Measurements from ENCODE around the gene SLC22A3.
A peak's percentile ranks its signal among the peaks of the same experiment; 100 is the strongest.
"Not testable (repeated sequence)": the region's sequence is repeated elsewhere in the genome, so short reads cannot be mapped to it uniquely, and the experiment has no call there.

SLC22A3 gene, protein sequence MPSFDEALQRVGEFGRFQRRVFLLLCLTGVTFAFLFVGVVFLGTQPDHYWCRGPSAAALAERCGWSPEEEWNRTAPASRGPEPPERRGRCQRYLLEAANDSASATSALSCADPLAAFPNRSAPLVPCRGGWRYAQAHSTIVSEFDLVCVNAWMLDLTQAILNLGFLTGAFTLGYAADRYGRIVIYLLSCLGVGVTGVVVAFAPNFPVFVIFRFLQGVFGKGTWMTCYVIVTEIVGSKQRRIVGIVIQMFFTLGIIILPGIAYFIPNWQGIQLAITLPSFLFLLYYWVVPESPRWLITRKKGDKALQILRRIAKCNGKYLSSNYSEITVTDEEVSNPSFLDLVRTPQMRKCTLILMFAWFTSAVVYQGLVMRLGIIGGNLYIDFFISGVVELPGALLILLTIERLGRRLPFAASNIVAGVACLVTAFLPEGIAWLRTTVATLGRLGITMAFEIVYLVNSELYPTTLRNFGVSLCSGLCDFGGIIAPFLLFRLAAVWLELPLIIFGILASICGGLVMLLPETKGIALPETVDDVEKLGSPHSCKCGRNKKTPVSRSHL
- 0.05 to 0.44 reads per million in 2 donors for total RNA-seq

DNA sequence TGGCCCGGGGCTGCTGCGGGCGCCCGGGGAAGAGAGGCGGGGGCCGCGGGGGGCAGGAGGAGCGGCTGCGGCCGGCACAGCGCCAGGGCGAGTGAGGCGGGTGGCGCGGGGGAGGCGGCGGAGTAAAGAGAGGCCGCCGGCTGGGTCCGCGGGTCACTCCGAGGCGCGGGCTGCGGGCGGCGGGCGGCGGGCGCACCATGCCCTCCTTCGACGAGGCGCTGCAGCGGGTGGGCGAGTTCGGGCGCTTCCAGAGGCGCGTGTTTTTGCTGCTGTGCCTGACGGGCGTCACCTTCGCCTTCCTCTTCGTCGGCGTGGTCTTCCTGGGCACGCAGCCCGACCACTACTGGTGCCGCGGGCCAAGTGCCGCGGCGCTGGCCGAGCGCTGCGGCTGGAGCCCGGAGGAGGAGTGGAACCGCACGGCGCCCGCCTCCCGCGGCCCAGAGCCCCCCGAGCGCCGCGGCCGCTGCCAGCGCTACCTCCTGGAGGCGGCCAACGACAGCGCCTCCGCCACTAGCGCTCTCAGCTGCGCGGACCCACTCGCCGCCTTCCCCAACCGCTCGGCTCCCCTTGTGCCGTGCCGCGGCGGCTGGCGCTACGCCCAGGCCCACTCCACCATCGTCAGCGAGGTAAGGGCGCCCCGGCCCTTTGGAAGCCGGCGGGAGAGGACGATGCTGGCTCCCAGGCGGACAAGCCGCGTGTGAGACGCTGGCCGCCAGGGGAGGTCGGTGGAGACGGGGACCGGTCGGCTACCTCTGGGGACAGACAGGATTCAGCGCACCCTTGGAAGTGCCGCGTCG is at the start of gene SLC22A3:
SLC22A3 (plus strand) TSS at position 156 of the 797 bp plus-strand sequence; CDS start at position 198, 42 bp downstream.
- DNase-seq: peak; percentile 11

DNA sequence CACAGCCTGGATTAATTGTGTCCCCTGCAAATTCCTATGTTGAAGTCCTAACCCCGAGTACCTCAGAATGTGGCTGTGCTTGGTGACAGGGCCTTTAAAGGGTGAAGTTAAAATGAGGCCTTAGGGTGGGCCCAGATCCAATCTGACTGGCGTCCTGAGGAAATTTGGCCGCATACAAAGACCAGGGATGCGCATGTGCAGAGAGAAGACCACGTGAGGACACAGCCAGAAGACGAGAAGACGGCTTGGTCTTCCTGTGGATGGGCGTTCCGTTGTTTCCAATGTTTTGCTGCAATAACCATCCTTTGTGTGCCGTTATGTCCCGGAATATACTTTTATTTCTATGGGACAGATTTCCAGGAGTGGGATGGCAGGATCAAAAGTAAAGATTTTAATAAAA is 48.6 kb upstream of the SLC22A3 start:
- no peak for DNase-seq

DNA sequence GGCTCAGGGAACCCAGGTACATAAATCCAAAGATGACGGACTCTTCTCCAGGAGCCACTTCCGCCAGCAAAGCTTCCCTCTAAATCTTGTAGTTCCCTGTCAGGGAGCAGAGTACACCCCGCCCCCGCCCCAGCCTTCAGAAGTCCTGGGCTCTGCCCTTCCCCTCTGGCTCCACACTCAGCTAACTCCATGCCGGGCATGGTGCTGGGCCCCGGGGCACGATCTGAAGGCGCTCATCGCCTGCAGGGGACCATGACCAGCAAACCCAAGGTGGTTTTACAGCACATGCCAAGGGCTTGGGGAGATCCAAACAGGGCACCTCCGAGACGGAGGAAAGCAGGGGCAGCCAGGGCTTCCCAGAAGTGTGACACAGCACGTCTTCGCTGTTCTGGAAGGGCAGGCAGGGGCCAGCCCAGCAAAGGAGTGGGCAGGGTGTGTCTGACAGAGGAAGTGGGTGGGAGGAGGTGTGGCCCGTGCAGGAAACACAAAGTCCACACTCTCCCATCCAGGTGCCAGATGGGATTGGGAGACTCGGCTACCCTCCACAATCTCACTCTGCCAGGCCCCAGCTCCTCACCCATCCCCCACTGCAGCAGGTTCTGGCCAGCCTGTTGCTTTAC is 48.0 kb upstream of the SLC22A3 start:
- no peak for DNase-seq

DNA sequence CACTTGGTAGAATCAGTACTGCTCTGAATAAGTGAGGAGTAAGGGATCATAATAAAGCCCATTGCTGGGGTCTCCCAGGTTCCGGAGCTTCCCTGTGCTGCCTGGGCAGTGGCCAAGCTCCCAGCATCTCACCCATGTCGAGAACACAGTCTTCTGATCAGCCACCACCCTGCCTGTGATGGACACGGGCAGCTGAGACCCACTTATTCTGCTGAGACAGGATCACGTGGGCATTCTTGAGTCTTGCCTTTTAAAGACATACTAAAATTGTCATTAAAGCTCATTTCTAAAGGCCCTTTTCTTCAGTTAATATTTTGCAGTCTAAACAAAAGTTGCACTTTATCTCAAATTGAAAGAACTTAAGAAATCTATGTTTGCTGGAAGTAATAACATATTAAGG is 46.8 kb upstream of the SLC22A3 start:
- no peak for DNase-seq

DNA sequence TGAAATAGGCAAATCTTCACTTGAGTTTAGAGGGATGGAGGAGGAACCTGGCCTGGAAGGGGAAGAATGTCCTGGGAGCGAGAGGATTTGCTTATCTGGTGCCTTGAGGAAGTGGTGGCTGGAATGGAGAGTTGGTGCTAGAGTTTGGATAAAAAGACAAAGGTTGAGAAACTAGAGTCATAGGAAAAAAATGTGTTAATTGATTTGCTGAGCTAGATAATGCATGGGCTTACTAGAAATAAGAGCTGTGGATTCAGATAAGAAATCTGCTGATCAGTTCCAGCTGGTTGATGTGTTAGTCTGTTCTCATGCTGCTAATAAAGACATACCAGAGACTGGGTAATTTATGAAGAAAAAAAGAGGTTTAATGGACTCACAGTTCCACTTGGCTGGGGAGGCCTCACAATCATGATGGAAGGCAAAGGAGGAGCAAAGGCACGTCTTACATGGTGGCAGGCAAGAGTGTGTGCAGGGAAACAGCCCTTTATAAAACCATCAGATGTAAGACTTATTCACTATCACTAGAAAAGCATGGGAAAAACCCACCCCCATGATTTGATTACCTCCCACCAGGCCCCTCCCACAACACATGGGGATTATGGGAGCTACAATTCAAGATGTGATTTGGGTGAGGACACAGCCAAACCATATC is 45.6 kb upstream of the SLC22A3 start:
- not testable (repeated sequence) for DNase-seq

DNA sequence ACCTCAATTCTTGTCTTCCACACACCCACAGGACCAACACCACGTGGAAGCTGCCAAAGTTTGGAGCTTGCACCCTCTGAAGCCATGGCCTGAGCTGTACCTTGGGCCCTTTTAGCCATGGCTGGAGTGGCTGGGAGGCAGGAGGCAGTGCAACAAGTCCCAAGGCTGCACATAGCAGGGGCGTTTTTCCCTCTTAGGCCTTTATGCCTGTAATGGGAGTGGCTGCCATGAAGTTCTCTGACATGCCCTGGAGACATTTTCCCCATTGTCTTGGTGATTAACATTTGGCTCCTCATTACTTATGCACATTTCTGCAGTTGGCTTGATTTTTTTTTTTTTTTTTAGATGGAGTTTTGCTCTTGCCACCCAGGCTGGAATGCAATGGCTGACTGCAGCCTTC is 44.4 kb upstream of the SLC22A3 start:
- no peak for DNase-seq

DNA sequence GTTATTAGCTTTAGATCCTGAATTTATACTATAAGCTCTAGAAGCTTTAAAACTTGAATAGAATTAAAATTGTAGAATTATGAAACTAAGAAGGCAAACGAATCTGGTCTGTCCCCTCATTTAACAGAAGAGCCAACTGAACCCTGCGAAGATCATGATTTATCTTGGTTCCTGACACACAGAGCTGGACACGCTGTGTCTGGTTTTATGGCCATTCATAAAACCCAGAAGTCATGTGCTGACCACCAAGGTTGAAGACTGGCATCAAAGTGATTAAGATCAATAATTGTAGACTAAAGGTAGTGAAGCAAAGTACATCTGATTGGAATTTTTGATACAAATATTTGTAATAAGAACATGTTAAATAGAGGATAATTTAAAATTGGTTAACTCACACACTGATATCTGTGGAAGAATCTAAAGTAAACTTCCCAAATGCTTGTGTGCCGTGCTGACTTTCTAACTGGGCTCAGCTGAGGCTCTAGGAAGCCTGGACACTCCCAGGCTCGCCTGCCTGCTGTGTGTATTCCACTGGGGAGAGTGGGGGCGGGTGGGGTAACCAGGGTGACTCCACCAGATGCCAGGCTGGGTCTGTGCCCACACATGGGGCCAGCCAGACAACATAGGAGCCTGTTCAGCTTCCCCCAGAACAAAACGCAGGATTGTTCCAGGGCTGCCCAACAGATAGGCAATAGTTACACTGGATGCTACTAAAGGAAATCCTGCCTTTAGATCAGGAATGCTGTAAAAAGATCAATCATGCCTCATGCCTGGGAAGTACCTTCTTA is 42.1 kb upstream of the SLC22A3 start:
- DNase-seq: no peak

DNA sequence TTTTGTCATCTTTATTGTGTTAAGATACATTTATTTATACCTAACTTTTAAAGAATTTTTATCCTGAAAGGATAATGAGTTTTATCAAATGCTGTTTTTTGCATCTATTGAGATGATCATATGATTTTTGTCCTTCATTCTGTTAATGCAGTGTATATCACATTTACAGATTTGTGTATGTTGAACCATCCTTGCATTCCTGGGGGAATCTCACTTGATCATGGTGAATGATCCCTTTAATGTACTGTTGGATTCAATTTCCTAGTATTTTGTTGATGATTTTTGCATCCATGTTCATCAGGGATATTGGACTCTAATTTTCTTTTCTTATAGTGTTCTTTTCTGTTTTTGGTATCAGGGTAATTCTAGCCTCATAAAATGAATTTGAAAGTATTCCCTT is 38.5 kb upstream of the SLC22A3 start:
- DNase-seq: no peak

DNA sequence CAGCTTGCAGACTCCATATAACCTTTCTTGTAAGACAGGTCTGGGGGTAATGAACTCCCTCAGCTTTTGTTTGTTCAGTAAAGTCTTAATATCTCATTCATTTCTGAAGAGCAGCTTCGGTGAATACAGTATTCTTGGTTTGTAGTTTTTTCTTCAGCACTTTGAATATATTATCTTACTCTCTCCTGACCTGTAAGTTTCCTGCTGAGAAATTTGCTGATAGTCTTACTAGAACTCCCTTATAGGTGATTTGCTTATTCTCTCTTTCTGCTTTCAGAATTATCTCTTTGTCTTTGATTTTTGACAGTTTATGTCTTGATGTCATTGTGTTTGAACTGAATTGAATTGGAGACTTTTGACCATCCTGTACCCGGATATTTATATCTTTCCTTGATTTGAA is 35.3 kb upstream of the SLC22A3 start:
- DNase-seq: no peak

DNA sequence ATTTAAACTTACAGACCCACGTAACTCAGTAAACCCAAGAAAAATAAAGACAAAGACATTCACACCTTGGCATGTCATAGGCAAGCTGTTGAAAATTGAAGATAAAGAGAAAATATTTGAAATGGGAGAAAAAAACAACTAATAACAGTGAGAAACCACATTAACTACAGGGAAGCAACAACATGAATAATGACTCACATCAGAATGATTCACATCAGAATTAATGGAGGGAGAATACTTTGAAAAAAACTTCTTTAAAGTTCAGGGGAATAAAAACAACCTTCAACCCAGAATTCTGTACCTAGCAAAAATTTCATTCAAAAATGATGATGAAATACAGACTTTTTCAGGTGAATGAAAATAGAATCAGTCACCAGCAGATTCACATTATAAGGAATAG is 32.9 kb upstream of the SLC22A3 start:
- no peak for DNase-seq

DNA sequence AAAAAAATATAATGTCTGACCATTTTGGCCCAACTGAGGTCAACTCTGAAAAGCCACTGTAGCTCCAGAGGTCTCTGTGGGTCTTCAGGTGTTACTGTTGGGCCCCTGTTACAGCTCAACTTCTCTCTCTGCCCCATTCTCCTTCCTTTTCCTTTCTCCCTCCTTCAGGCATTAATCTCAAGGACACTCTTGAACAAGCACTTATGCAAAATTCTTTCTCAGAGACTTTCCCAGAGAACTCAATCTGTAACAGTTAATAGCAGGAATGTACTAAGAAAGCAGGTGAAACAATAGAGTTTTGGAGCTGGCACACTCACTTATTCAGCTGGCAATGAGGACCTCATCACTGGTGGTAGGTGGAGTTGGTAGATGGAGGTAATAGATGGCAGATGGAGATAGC is 31.9 kb upstream of the SLC22A3 start:
- DNase-seq: no peak

DNA sequence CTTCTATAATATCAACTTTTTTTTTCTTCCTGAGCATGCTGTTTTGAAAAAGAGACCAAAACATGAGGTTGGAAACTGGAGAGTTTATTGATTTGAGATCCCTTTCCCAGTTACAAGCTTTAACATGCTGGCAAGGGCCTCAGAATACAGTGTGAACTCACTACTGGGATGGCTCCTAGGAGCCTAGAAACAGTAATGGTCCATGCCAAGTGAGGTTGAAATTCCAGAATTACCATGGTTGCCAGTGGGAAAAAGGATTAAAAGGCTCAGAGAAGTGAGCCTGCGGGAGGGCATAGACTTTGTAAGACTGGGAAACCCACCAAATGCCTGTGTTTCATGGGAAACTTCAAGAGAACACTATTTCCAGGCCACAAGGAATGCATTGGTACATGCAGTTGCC is 28.9 kb upstream of the SLC22A3 start:
- DNase-seq: no peak

DNA sequence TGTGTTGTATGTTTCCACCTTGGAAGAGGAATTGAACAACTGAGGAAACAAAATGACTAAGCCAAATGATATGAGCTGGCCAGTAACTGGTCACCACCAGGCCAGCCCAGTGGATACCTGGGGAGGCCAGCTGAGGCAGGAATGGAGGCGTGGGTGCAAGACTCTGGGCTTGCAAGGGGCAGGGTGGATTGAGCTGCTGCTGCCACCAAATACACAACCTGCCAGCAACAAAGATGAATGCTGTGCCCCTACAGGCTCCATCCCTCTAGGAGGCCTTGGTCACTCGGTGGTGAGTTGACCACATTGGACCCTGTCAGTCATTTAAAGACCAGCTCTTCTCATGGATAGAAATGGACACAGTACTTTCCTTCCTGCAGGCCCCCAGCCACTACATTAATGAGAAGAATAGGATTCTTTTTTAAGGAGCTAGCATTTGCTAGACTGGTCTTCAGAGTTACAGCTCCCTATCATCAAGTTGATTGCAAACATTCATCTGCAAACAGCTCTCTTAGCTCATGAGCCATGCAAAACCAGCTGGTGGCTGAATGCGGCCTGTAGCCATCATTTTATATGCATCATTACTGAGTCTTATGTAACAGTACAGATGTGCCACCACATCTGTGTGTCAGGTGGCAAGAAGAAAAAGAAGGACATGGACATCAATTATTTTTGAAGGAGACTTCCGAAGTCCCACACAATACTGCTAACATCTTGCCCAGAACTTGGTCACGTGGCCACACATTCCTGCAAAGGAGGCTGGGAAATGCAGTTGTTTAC is 26.3 kb upstream of the SLC22A3 start:
- no peak for DNase-seq

DNA sequence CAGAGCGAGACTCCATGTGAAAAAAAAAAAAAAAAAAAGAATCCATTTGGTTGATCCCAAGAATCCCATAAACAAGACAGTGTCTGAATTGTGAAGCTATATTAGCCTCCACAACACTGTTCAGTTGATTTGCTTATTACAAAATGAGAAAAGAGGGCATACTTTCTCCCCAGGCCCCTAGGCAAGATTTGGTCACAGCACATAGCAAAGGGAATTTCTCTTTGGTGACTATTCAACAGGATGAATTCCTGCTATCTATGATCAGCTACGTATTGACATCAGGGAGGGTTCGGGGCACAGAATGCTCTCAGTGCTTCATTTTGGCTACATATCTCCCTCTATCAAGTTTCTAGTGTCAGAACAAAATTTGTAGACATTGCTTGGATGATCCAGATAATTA is 20.2 kb upstream of the SLC22A3 start:
- DNase-seq: no peak

DNA sequence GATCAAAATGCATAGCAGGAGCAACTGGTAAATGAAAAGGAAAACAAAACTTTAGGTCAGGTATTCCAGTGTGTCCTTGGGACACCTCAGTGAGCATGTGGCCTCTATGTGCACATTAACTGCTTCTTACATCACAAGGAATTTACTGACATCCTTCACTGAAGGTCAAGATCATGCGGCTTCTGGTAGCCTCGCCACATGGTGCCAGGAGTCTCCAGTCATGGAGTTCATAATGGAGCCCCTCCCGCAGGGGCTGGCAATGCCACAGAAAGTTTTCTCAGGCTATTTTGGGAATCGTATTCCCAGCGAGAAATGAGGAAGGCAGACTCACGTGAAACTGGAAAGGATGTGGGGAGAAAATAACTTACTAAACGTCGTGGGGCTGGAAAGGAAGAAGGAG is 19.7 kb upstream of the SLC22A3 start:
- DNase-seq: no peak

DNA sequence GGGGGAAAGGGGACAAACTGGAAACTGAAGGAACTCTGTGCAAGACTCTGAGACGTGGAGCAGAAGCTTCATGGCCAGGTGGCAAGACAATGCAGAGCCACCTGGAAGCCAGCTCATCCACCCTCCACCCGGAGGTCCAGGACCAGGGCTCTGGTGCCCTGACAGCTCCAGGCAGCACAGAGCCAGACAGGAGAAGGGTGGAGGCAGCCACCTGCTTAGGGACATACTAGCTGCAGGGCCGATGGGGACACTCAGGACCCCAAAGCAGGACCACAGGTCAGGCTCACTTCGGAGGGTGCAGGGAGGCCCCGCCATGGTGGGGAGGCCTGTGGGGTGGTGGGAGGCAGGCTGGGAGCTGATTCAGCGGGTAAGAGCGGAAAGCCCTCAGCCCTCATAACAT is 19.0 kb upstream of the SLC22A3 start:
- no peak for DNase-seq

DNA sequence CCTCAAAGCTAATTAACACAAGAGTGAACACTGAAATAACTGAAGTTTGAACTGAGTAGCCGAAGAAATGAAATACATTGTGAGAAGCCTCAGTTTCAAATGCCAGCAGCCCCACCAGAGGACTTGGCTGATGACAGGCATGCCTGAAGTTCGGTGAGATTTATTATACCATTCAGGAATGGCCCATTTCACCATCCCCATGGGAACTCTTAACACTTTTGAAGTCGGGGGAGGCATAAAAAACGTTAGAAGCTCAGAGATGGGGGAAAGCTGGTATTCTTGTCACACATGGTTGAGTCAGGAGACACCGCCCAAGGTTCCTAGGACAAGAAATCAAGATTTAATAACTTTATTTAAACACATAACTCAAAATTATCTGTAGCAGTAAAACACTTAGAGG is 17.6 kb upstream of the SLC22A3 start:
- DNase-seq: no peak

DNA sequence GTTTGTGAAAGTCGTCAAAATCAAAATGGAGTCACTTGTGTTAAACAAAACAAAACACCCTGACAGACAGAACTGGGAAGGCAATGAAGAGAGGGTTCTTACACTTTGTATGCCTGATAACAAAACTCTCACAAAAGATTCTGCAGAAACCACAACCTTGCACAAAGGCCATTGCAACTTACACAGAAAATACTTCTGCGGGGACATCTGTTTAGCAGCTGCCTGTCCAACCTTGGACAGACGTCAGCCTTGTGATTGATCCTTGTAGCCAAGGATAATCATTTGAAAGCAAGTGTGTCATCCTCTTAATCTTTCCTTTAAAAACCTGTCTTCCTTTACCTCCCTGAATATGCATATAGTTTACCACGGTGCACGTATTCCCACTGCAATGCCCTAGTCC is 17.0 kb upstream of the SLC22A3 start:
- no peak for DNase-seq

DNA sequence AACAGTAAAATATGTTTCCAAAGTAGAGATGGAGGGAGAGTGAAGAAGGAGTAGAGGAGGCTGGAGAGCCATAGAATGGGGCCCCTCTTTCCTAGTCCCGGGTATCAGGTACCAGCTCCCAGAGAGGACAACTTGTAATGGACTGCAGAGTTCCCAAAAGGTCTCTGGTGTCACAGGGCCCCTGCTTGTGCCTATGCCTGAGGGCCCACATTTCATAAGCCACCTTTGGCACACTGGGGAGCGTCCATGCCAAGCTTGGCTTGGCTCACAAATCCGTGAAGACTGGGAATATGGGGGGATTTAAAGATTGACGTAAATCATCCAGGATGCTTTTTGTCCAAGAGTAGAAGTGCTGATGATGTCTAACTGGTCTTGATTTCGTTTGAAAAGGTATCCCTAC is 16.4 kb upstream of the SLC22A3 start:
- DNase-seq: no peak

DNA sequence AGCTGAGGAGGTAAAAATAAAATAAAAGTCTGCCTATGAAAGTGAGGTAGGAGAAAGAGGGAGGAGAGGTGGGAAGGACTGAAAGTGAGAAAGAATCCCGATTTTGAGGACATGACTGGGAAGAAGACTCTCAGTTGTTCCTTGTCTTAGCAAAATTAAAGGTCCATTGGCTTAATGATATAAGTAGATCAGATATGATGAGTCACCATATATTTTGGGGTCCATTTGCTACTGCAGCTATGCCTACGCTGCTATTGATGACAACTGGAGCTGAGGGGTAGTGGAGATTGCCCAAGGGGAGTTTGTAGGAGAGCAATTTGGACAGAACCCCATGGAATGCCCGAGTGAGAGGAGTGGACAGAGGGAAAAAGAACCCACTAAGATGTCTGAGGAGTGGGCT is 15.1 kb upstream of the SLC22A3 start:
- DNase-seq: no peak

DNA sequence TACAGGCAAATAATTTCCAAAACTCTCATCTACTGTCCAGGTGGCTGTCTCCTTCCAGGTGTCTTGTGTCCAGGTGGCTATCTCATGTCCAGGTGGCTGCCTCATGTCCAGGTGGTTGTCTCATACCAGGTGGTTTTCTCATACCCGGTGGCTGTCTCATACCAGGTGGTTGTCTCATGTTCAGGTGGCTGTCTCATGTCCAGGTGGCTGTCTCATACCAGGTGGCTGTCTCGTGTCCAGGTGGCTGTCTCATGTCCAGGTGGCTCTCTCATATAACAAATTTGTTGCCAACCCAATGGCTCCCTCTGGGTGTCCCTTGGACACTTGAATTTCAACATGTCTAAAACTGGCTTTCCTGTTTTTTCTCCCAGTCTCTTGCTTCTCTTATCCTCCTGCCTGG is 14.3 kb upstream of the SLC22A3 start:
- DNase-seq: no peak

Measured in activated gamma-delta T cell (primary cell).